Omental fat pad (tissue), 4 donors: ENCODE data around the gene IL20. TPM values are rescaled to one million over a fixed set of nuclear protein-coding genes. Genes with fewer than 3 reads are reported as not detected.

ENCODE experiments used
- ATAC-seq: fragments of 150-250 bp; one replicate; pipeline ENCODE4 v1.9.1; 2016; ENCODE audit warnings: mild to moderate bottlenecking, moderate library complexity; ENCODE audit not compliant: low FRiP score
- DNase-seq: peaks from one replicate; pipeline ENCODE4 v3.0.0-alpha.2; 2019; ENCODE audit warnings: low spot score
- CTCF ChIP-seq, 3 donors: fragments of 450-650 bp; IDR thresholded peaks; one replicate each; pipeline ENCODE4 v1.5.1; 2016 to 2017; ENCODE audit warnings: antibody characterized with exemption in 3 of 3, mild to moderate bottlenecking in 3 of 3, moderate library complexity in 2 of 3
- total RNA-seq, 4 donors: library from RNA; depleted of rRNA; stranded (reverse); fragments of >200 nt; gene quantifications; one replicate each; pipeline ENCODE4 v1.1.0, GENCODE V29; 2016

IL20 gene
- total RNA-seq, 4 donors from 2014 or later, result 0.82 to 8.6 (median 8.2) TPM; not detected in 1

GRCh38 chr1:206873603-206874188 is 8.3 kb downstream of the IL20 start:
- no peak for DNase-seq
- TF ChIP-seq CTCF (IDR thresholded peaks at IDR 0.05), result no peak
- ATAC-seq, result no peak

GRCh38 chr1:206875752-206876377 is 10.4 kb downstream of the IL20 start:
- DNase-seq (no peak), ATAC-seq (no peak)
- no peak for TF ChIP-seq CTCF (IDR thresholded peaks at IDR 0.05)

GRCh38 chr1:206878456-206878855 is 13.0 kb downstream of the IL20 start:
- ATAC-seq (no peak), DNase-seq (no peak)
- TF ChIP-seq CTCF (IDR thresholded peaks at IDR 0.05), result no peak

GRCh38 chr1:206880314-206880713 is 14.9 kb downstream of the IL20 start:
- DNase-seq (no peak), ATAC-seq (no peak)
- no peak for TF ChIP-seq CTCF (IDR thresholded peaks at IDR 0.05)

GRCh38 chr1:206882555-206882954 is 17.1 kb downstream of the IL20 start:
- TF ChIP-seq CTCF (IDR thresholded peaks at IDR 0.05), result no peak
- DNase-seq (no peak), ATAC-seq (no peak)

DNA sequence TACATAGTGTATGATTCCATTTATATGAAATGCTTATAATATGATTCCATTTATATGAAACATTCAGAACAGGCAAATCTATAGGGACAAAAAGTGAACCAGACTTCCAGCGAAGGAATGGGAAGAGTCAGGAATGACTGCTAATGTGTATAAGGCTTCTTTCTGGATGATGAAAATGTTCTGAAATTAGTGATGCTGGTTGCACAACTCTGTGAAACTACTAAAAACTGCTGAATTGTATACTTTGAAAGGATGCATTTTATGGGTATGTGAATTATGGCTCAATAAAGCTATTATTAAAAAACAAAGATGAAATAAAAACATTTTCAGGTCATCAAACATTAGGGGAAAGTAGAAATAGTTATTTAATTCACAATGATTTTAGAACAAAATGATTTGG is 17.7 kb downstream of the IL20 start:
- ATAC-seq (no peak), DNase-seq (no peak)
- TF ChIP-seq CTCF (IDR thresholded peaks at IDR 0.05), result no peak

- no peak for TF ChIP-seq CTCF (IDR thresholded peaks at IDR 0.05)
- ATAC-seq (no peak), DNase-seq (no peak)
Observed at GRCh38 chr1:206883876-206884275, 18.5 kb downstream of the IL20 start.
